Lower lobe of right lung (tissue), 2 donors: ENCODE results near the gene GOLGA3. TPM values are rescaled to one million over a fixed set of nuclear protein-coding genes. Genes with fewer than 3 reads are reported as not detected.

ENCODE experiments used
- ATAC-seq, 2 donors: fragments of 200-7000 bp; cut with Tn5 transposase; one replicate each; pipeline ENCODE4 v1.9.1; 2020 to 2022; ENCODE audit warnings: mild to moderate bottlenecking in 2 of 2, moderate library complexity in 2 of 2
- DNase-seq: peaks from one replicate; pipeline ENCODE4 v3.0.0-alpha.2; 2020
- H3K27ac ChIP-seq: fragments of 200-600 bp; one replicate; pipeline ENCODE4 v1.8.0; 2022
- H3K27me3 ChIP-seq: fragments of 200-600 bp; one replicate; pipeline ENCODE4 v1.8.0; 2022; ENCODE audit warnings: low read depth
- H3K36me3 ChIP-seq: fragments of 200-600 bp; one replicate; pipeline ENCODE4 v1.8.0; 2022; ENCODE audit warnings: mild to moderate bottlenecking
- H3K4me1 ChIP-seq: fragments of 200-600 bp; one replicate; pipeline ENCODE4 v1.8.0; 2022
- H3K4me3 ChIP-seq: fragments of 200-600 bp; one replicate; pipeline ENCODE4 v1.8.0; 2022; ENCODE audit warnings: mild to moderate bottlenecking
- H3K9me3 ChIP-seq: fragments of 200-600 bp; one replicate; pipeline ENCODE4 v1.8.0; 2022
- CTCF ChIP-seq: fragments of 200-600 bp; IDR thresholded peaks from one replicate; pipeline ENCODE4 v1.8.0; 2022; ENCODE audit warnings: antibody characterized with exemption, mild to moderate bottlenecking
- intact Hi-C: fragments of 100-400 bp; cut with DNase I; formaldehyde crosslinking; loops from one replicate; pipeline ENCODE4 v1.11.0; 2022
- total RNA-seq: library from RNA; stranded (reverse); fragmentation: NEBNext Ultra II Directional; extraction: Animal tissue kit (Norgen Biotek cat#: 25700); gene quantifications from one replicate; pipeline ENCODE4 v1.2.1, GENCODE V29; 2021
- donor health status: DM: no; HTN: yes; CAD: no; lungs with severe emphysema.

Gene GOLGA3
- total RNA-seq, 1 donor from 2014 or later = 59.7 TPM

- peaks cover 100% of the 10 kb centered on the region for H3K36me3 ChIP-seq
- H3K27me3 ChIP-seq = no peaks in the 10 kb centered on the region
- intact Hi-C loops = no loop called here
- no peak for ATAC-seq
- H3K4me1 ChIP-seq = no peaks in the 10 kb centered on the region
- peak; percentile 32 for DNase-seq
- no peak overlapping the region for H3K4me3 ChIP-seq
- no peaks in the 10 kb centered on the region for H3K9me3 ChIP-seq
- H3K27ac ChIP-seq = no peak overlapping the region
- TF ChIP-seq CTCF = no peak
Measured at GRCh38 chr12:132748319-132748718, 80.3 kb downstream of the GOLGA3 start.

GRCh38 chr12:132747896-132748295 lies 80.8 kb downstream of the GOLGA3 start:
- H3K36me3 ChIP-seq = peaks cover 100% of the 10 kb centered on the region

GRCh38 chr12:132747395-132747794 lies 81.3 kb downstream of the GOLGA3 start:
- Histone ChIP-seq H3K27me3 (no peaks in the 10 kb centered on the region), H3K36me3 (peaks cover 100% of the 10 kb centered on the region), H3K4me3 (no peak overlapping the region), H3K27ac (no peak overlapping the region), H3K9me3 (no peaks in the 10 kb centered on the region), H3K4me1 (no peaks in the 10 kb centered on the region)
- DNase-seq = peak; percentile 20
- no peak for TF ChIP-seq CTCF
- intact Hi-C loops = no loop called here
- ATAC-seq = no peak

More at GRCh38 chr12:132747896-132748295, 80.8 kb downstream of the GOLGA3 start:
- H3K27me3 ChIP-seq = no peaks in the 10 kb centered on the region
- no peaks in the 10 kb centered on the region for H3K4me1 ChIP-seq
- TF ChIP-seq CTCF = no peak
- H3K9me3 ChIP-seq = no peaks in the 10 kb centered on the region
- ATAC-seq (no peak), DNase-seq (peak; percentile 10)
- intact Hi-C loops = no loop called here
- H3K4me3 ChIP-seq = no peak overlapping the region
- no peak overlapping the region for H3K27ac ChIP-seq

GRCh38 chr12:132746613-132747012 lies 82.1 kb downstream of the GOLGA3 start:
- H3K36me3 ChIP-seq = peaks cover 100% of the 10 kb centered on the region
- TF ChIP-seq CTCF = no peak
- intact Hi-C loops = no loop called here

GRCh38 chr12:132743831-132744230 lies 84.8 kb downstream of the GOLGA3 start:
- TF ChIP-seq CTCF = no peak
- no peaks in the 10 kb centered on the region for H3K4me1 ChIP-seq
- H3K27me3 ChIP-seq = no peaks in the 10 kb centered on the region
- peaks cover 100% of the 10 kb centered on the region for H3K36me3 ChIP-seq
- DNase-seq (peak; percentile 26), ATAC-seq (peak in 1 of 2 donors; percentile 15)
- intact Hi-C loops = no loop called here
- H3K27ac ChIP-seq = no peak overlapping the region
- H3K4me3 ChIP-seq = no peak overlapping the region
- no peaks in the 10 kb centered on the region for H3K9me3 ChIP-seq

More at GRCh38 chr12:132746613-132747012, 82.1 kb downstream of the GOLGA3 start:
- H3K9me3 ChIP-seq = no peaks in the 10 kb centered on the region
- H3K27me3 ChIP-seq = no peaks in the 10 kb centered on the region
- DNase-seq = no peak
- H3K27ac ChIP-seq = no peak overlapping the region
- no peak overlapping the region for H3K4me3 ChIP-seq
- peak in 1 of 2 donors; percentile 7 for ATAC-seq
- H3K4me1 ChIP-seq = no peaks in the 10 kb centered on the region

- Histone ChIP-seq H3K4me1 (no peaks in the 10 kb centered on the region), H3K36me3 (peaks cover 100% of the 10 kb centered on the region), H3K4me3 (no peak overlapping the region), H3K27ac (no peak overlapping the region), H3K9me3 (no peaks in the 10 kb centered on the region), H3K27me3 (no peaks in the 10 kb centered on the region)
- DNase-seq (no peak), ATAC-seq (no peak)
- intact Hi-C loops = no loop called here
- no peak for TF ChIP-seq CTCF
Measured at GRCh38 chr12:132741620-132742019, 87.0 kb downstream of the GOLGA3 start.
